GM12878 (cell line): ENCODE measurements around the gene SPPL3. TPM values are rescaled to one million over a fixed set of nuclear protein-coding genes. Genes with fewer than 3 reads are reported as not detected.

ENCODE experiments used
- ATAC-seq: fragments of 200-7000 bp; cut with Tn5 transposase; 3 replicates; pipeline ENCODE4 v1.9.1; 2020; ENCODE audit warnings: mild to moderate bottlenecking, moderate library complexity
- BruUV-seq: library from RNA; stranded (reverse); fragments of 400-500 nt; replicated peaks from 2 replicates; lab custom pipeline; 2021; lab: Mats Ljungman, UMichigan
- CTCF ChIA-PET: fragments of 300-600 bp; sonication (Branson Sonifier 250); formaldehyde crosslinking; extraction: SDS; loops from one replicate; lab custom pipeline; 2021; ENCODE audit warnings: inconsistent platforms; lab: Yijun Ruan, JAX
- POLR2A ChIA-PET: fragments of 350-600 bp; formaldehyde crosslinking; extraction: SDS; loops from one replicate; lab custom pipeline; 2021; ENCODE audit warnings: inconsistent platforms; lab: Charles Lee
- RAD21 ChIA-PET: fragments of 300-600 bp; sonication (Branson Sonifier 250); formaldehyde crosslinking; loops from one replicate; lab custom pipeline; 2023; ENCODE audit warnings: antibody characterized with exemption; ENCODE audit not compliant: unreplicated experiment; lab: Charles Lee
- SMC1A ChIA-PET: fragments of 300-600 bp; sonication (Branson Sonifier 250); formaldehyde crosslinking; loops from one replicate; lab custom pipeline; 2023; ENCODE audit not compliant: unreplicated experiment, uncharacterized antibody; lab: Charles Lee
- DNase-seq: peaks from one replicate; pipeline ENCODE4 v3.0.0-alpha.2; 2011; ENCODE audit warnings: low read depth, low spot score
- FAIRE-seq: peaks from 3 replicates; lab custom pipeline; 2011; peaks lifted over from hg19 to GRCh38; lab: Jason Lieb, UNC
- H2AFZ ChIP-seq: 2 replicates; pipeline ENCODE4 v1.6.0; 2011; ENCODE audit warnings: low read depth, low read length, control low read depth; ENCODE audit not compliant: control insufficient read depth
- H3K27ac ChIP-seq: 2 replicates; pipeline ENCODE4 v1.5.1; 2011; ENCODE audit warnings: control low read depth; ENCODE audit not compliant: control insufficient read depth, insufficient read depth
- H3K27me3 ChIP-seq, 2 experiments: replicated peaks in 1 of 2; 2 replicates each; pipeline versions ENCODE4 v1.6.0 to v1.6.1; 2011; ENCODE audit warnings: low read length in 1 of 2; ENCODE audit not compliant: control insufficient read depth in 2 of 2, insufficient read depth in 2 of 2
- H3K36me3 ChIP-seq, 2 experiments: 2 replicates each; pipeline ENCODE4 v1.5.1; 2011; ENCODE audit warnings: low read length in 1 of 2; ENCODE audit not compliant: control insufficient read depth in 2 of 2, insufficient read depth in 2 of 2
- H3K4me1 ChIP-seq: 2 replicates; pipeline ENCODE4 v1.6.1; 2011; ENCODE audit warnings: mild to moderate bottlenecking, low read length, moderate library complexity, mixed read lengths; ENCODE audit not compliant: control insufficient read depth, insufficient read depth
- H3K4me2 ChIP-seq: 2 replicates; pipeline ENCODE4 v1.6.0; 2011; ENCODE audit warnings: control low read depth; ENCODE audit not compliant: control insufficient read depth, insufficient read depth
- H3K4me3 ChIP-seq: fragments of 200-600 bp; sonication (generic); 2 replicates; pipeline ENCODE4 v1.5.1; 2016
- H3K79me2 ChIP-seq: 2 replicates; pipeline ENCODE4 v1.6.0; 2011; ENCODE audit warnings: low read length; ENCODE audit not compliant: control insufficient read depth, insufficient read depth
- H3K9ac ChIP-seq: 2 replicates; pipeline ENCODE4 v1.8.0; 2011; ENCODE audit warnings: low read length, control low read depth, mixed read lengths; ENCODE audit not compliant: control insufficient read depth, insufficient read depth
- H3K9me3 ChIP-seq: replicated peaks from 3 replicates; pipeline ENCODE4 v1.5.1; 2011; ENCODE audit warnings: mild to moderate bottlenecking, low read length; ENCODE audit not compliant: control insufficient read depth, insufficient read depth
- H4K20me1 ChIP-seq: 2 replicates; pipeline ENCODE4 v1.6.0; 2011; ENCODE audit not compliant: control insufficient read depth, insufficient read depth
- ATF7 ChIP-seq: fragments of 450-650 bp; IDR thresholded peaks from 2 replicates; pipeline ENCODE4 v1.6.1; 2016; ENCODE audit warnings: low read depth, mild to moderate bottlenecking
- EP300 ChIP-seq, 2 experiments: fragments of 150-350 bp in 1 of 2; IDR thresholded peaks; 2 replicates each; pipeline ENCODE4 v1.6.1; 2011 to 2012; ENCODE audit warnings: low read depth in 2 of 2, low read length in 2 of 2, borderline replicate concordance in 1 of 2, improper control_type of control experiment in 1 of 2, inconsistent platforms in 1 of 2; ENCODE audit not compliant: control insufficient read depth in 1 of 2
- GATAD2B ChIP-seq: fragments of 450-650 bp; conservative IDR thresholded peaks from 2 replicates; pipeline ENCODE4 v1.6.1; 2017; ENCODE audit warnings: low read depth, mild to moderate bottlenecking, moderate library complexity
- HDAC2 ChIP-seq: fragments of 200-600 bp; sonication (generic); IDR thresholded peaks from 2 replicates; pipeline ENCODE4 v1.6.1; 2017
- IKZF1 ChIP-seq: fragments of 450-650 bp; conservative IDR thresholded peaks from 2 replicates; pipeline ENCODE4 v1.6.1; 2017; ENCODE audit warnings: antibody characterized with exemption, mild to moderate bottlenecking
- IKZF2 ChIP-seq, 2 experiments: fragments of 450-650 bp; IDR thresholded peaks; 2 replicates each; pipeline ENCODE4 v1.6.1; 2017; ENCODE audit warnings: mild to moderate bottlenecking in 2 of 2, moderate library complexity in 2 of 2
- MEF2A ChIP-seq: IDR thresholded peaks from 2 replicates; pipeline ENCODE4 v1.6.1; 2011; ENCODE audit warnings: low read depth, mild to moderate bottlenecking, low read length, moderate library complexity; ENCODE audit not compliant: insufficient read depth
- MEF2B ChIP-seq: fragments of 450-650 bp; IDR thresholded peaks from 2 replicates; pipeline ENCODE4 v1.6.1; 2018; ENCODE audit warnings: mild to moderate bottlenecking, moderate library complexity; ENCODE audit not compliant: partially characterized antibody, poor library complexity, severe bottlenecking
- MTA2 ChIP-seq: fragments of 450-650 bp; IDR thresholded peaks from 2 replicates; pipeline ENCODE4 v1.6.1; 2016; ENCODE audit warnings: low read depth, mild to moderate bottlenecking, moderate library complexity
- NBN ChIP-seq: fragments of 450-650 bp; IDR thresholded peaks from 2 replicates; pipeline ENCODE4 v1.6.1; 2016
- NR2F1 ChIP-seq: fragments of 450-650 bp; conservative IDR thresholded peaks from 2 replicates; pipeline ENCODE4 v1.6.1; 2017; ENCODE audit warnings: mild to moderate bottlenecking
- PBX3 ChIP-seq: IDR thresholded peaks from 2 replicates; pipeline ENCODE4 v1.6.1; 2011; ENCODE audit warnings: mild to moderate bottlenecking, low read depth, low read length, moderate library complexity; ENCODE audit not compliant: insufficient replicate concordance
- PKNOX1 ChIP-seq: fragments of 450-650 bp; IDR thresholded peaks from 2 replicates; pipeline ENCODE4 v1.6.1; 2016; ENCODE audit warnings: mild to moderate bottlenecking
- RB1 ChIP-seq: fragments of 450-650 bp; formaldehyde crosslinking; IDR thresholded peaks from 2 replicates; pipeline ENCODE4 v1.6.1; 2017; ENCODE audit warnings: mild to moderate bottlenecking, borderline replicate concordance
- RUNX3 ChIP-seq: IDR thresholded peaks from 2 replicates; pipeline ENCODE4 v1.6.1; 2012; ENCODE audit warnings: low read length, inconsistent platforms
- SIN3A ChIP-seq: IDR thresholded peaks from 2 replicates; pipeline ENCODE4 v1.6.1; 2012; ENCODE audit warnings: low read depth, low read length, improper control_type of control experiment
- SMAD5 ChIP-seq: IDR thresholded peaks from 2 replicates; pipeline ENCODE4 v1.6.1; 2016; ENCODE audit warnings: antibody characterized with exemption, low read depth
- SMC3 ChIP-seq: IDR thresholded peaks from 2 replicates; pipeline ENCODE4 v1.6.1; 2011; ENCODE audit warnings: low read length, improper control_type of control experiment, borderline replicate concordance
- SP1 ChIP-seq: IDR thresholded peaks from one replicate; pipeline ENCODE4 v1.6.1; 2011; ENCODE audit warnings: low read depth, low read length
- ZBED1 ChIP-seq: IDR thresholded peaks from 2 replicates; pipeline ENCODE4 v1.6.1; 2016; ENCODE audit warnings: borderline replicate concordance
- ZNF24 ChIP-seq: fragments of 450-650 bp; IDR thresholded peaks from 2 replicates; pipeline ENCODE4 v1.6.1; 2017; ENCODE audit warnings: antibody characterized with exemption, mild to moderate bottlenecking
- WGBS: methylation state at CpG from one replicate; pipeline ENCODE4 v1.1.6; 2016; ENCODE audit warnings: low lambda C conversion rate; ENCODE audit not compliant: insufficient replicate concordance, insufficient coverage; ENCODE audit errors: missing lambda C conversion rate; 5-methylcytosine and 5-hydroxymethylcytosine counted together
- in situ Hi-C: fragments of 300-500 bp; cut with MboI; formaldehyde crosslinking; loops from 9 replicates; pipeline ENCODE4 v1.14.3; 2018; ENCODE audit warnings: mixed read lengths
- intact Hi-C: fragments of 100-400 bp; cut with micrococcal nuclease; formaldehyde crosslinking; loops from one replicate; pipeline ENCODE4 v1.14.2; 2022; ENCODE audit not compliant: unreplicated experiment
- polyA plus RNA-seq, 11 experiments: library from polyadenylated mRNA; depleted of rRNA in 4 of 11; unstranded in 6 of 11; stranded (reverse) in 5 of 11; fragments of >200 nt; fragmentation: Nextera tagmentation in 4 of 11; fragmentation: Illumina TruSeq in 1 of 11; extraction: Ambion mirVana in 4 of 11; extraction: Trizol in 1 of 11; gene quantifications; 1 replicate in 1 of 11; 2 replicates in 10 of 11; pipeline versions ENCODE4 v1.2.1 to v1.2.3, GENCODE V29; 2011 to 2016; ENCODE audit warnings: inconsistent platforms in 2 of 11, missing spikeins in 2 of 11, low read depth in 1 of 11
- total RNA-seq, 4 experiments: library from RNA; depleted of rRNA in 3 of 4; stranded (reverse); fragments of >200 nt in 3 of 4; fragmentation: Illumina TruSeq in 1 of 4; extraction: Trizol in 1 of 4; gene quantifications; 2 replicates each; pipeline versions ENCODE4 v1.2.1 to v1.2.3, GENCODE V29; 2013 to 2021

SPPL3 gene
- total and polyA plus RNA-seq, 10 of the 15 experiments (the other 5 are each of a cell fraction or from before 2014, with no cell fraction given), result 4.3 to 45.5 (median 11.7) TPM

GRCh38 chr12:120886199-120887018 is 17.7 kb downstream of the SPPL3 start:
- ChIA-PET POLR2A (interaction anchor here (0.6 to 3.0 kb wide), 11 partner anchors 8 to 208 kb away, joined by 3 to 13 read pairs (median 3); no protein-coding TSS in a partner anchor), RAD21 (interaction anchor here (0.9 to 3.3 kb wide), 14 partner anchors 11 to 87 kb away, joined by 3 to 16 read pairs (median 6); no protein-coding TSS in a partner anchor), SMC1A (interaction anchor here (0.7 to 4.3 kb wide), 24 partner anchors 8 to 91 kb away, joined by 3 to 38 read pairs (median 5); partner anchors contain the start of gene SPPL3), CTCF (interaction anchor here (0.7 to 3.3 kb wide), 12 partner anchors 9 to 305 kb away, joined by 3 to 19 read pairs (median 4); partner anchors contain the start of gene POP5)
- ATAC-seq (peak; percentile 90), FAIRE-seq (peak; percentile 57), DNase-seq (peak; percentile 68)
- peak overlapping the region; percentile 81 for H3K4me2 ChIP-seq
- H3K4me1 ChIP-seq, result peaks cover 20% of the 10 kb centered on the region; the same call in 1 of the 2 replicates
- in situ Hi-C loops, result no loop called here
- H3K9ac ChIP-seq, result peak overlapping the region; percentile 47
- peak overlapping the region; percentile 28 for H2AFZ ChIP-seq
- no TSS peak for BruUV-seq
- no peaks in the 10 kb centered on the region for H3K27me3 ChIP-seq
- H3K4me3 ChIP-seq, result no peak overlapping the region
- H4K20me1 ChIP-seq, result no peaks in the 10 kb centered on the region; the same call in 1 of the 2 replicates
- TF ChIP-seq PBX3 (no peak), SMC3 (no peak), NR2F1 (0 out of 2 replicates have a peak, but pooled peaks have one; percentile 36), IKZF2 (IDR thresholded peaks at IDR 0.05) (peak in 1 of 2 experiments; percentile 31; a peak in 1 of 4 replicates), ZBED1 (no peak), SMAD5 (no peak), ATF7 (peak; percentile 32; the same call in 1 of the 2 replicates), MTA2 (peak; percentile 68), PKNOX1 (peak; percentile 38; the same call in 1 of the 2 replicates), NBN (0 out of 2 replicates have a peak, but pooled peaks have one; percentile 50), IKZF1 (no peak), SIN3A (no peak), HDAC2 (no peak), MEF2A (peak; percentile 72; the same call in 1 of the 2 replicates), SP1 (no peak), GATAD2B (0 out of 2 replicates have a peak, but pooled peaks have one; percentile 32), RB1 (no peak), EP300 (IDR thresholded peaks at IDR 0.05; ENCODE audit: borderline replicate concordance in 1 of 2, control insufficient read depth in 1 of 2, low read depth in 2 of 2, low read length in 2 of 2) (0 out of 4 replicates have a peak, but pooled peaks of 1 of the 2 experiments have one; percentile 13), MEF2B (peak; percentile 81), RUNX3 (peak; percentile 64), ZNF24 (0 out of 2 replicates have a peak, but pooled peaks have one; percentile 7)
- peaks cover 72% of the 10 kb centered on the region for H3K79me2 ChIP-seq
- intact Hi-C loops, result no loop called here
- no peaks in the 10 kb centered on the region for H3K9me3 ChIP-seq
- 41% methylated on average over 4 of the region's 4 CpGs for WGBS
- no peaks in the 10 kb centered on the region for H3K36me3 ChIP-seq
- H3K27ac ChIP-seq, result peak overlapping the region; percentile 84
